RWPE1 (cell line): Measurements from ENCODE around the gene CALHM3.
"Not testable (repeated sequence)": the region's sequence is repeated elsewhere in the genome, so short reads cannot be mapped to it uniquely, and the experiment has no call there.

Experiments
- CTCF ChIA-PET: fragments of 350-600 bp; sonication (Branson Sonifier 250); formaldehyde crosslinking; extraction: SDS; loops from one replicate; lab custom pipeline; 2021; lab: Yijun Ruan, JAX
- POLR2A ChIA-PET: fragments of 400-600 bp; formaldehyde crosslinking; extraction: SDS; loops from one replicate; lab custom pipeline; 2020; ENCODE audit warnings: antibody characterized with exemption; ENCODE audit not compliant: low non-redundant PET; lab: Yijun Ruan, JAX
- DNase-seq: peaks from one replicate; pipeline ENCODE4 v3.0.0; 2012; ENCODE audit warnings: low spot score
- H3K27ac ChIP-seq: fragments of 450-650 bp; 2 replicates; pipeline ENCODE4 v1.5.1; 2017
- TF ChIP-seq, protein P1 (sequence below): fragments of 450-650 bp; conservative IDR thresholded peaks from 2 replicates; pipeline ENCODE4 v1.5.1; 2017; ENCODE audit warnings: low read depth, mild to moderate bottlenecking

CALHM3 gene

GRCh38 chr10:103490986-103491314 lies 11.9 kb upstream of the CALHM3 start:
- no peak overlapping the region for H3K27ac ChIP-seq
- CTCF ChIA-PET, result interaction anchor here (1.0 to 1.1 kb wide), 2 partner anchors 10 to 74 kb away, joined by 4 read pairs; no protein-coding TSS in a partner anchor
- no peak for DNase-seq
- POLR2A ChIA-PET, result interaction anchor here (0.5 kb wide), 1 partner anchor 12 kb away, joined by 3 read pairs; no protein-coding TSS in a partner anchor
- TF ChIP-seq, protein P1, sequence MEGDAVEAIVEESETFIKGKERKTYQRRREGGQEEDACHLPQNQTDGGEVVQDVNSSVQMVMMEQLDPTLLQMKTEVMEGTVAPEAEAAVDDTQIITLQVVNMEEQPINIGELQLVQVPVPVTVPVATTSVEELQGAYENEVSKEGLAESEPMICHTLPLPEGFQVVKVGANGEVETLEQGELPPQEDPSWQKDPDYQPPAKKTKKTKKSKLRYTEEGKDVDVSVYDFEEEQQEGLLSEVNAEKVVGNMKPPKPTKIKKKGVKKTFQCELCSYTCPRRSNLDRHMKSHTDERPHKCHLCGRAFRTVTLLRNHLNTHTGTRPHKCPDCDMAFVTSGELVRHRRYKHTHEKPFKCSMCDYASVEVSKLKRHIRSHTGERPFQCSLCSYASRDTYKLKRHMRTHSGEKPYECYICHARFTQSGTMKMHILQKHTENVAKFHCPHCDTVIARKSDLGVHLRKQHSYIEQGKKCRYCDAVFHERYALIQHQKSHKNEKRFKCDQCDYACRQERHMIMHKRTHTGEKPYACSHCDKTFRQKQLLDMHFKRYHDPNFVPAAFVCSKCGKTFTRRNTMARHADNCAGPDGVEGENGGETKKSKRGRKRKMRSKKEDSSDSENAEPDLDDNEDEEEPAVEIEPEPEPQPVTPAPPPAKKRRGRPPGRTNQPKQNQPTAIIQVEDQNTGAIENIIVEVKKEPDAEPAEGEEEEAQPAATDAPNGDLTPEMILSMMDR, result no peak

- CTCF ChIA-PET, result no interaction called here
Observed at GRCh38 chr10:103487410-103487708, 8.3 kb upstream of the CALHM3 start.

GRCh38 chr10:103486635-103487409 lies 7.8 kb upstream of the CALHM3 start:
- DNase-seq, POLR2A ChIA-PET, H3K27ac ChIP-seq: not testable (repeated sequence)
- CTCF ChIA-PET, result interaction anchor here (1.0 to 2.0 kb wide), 5 partner anchors 10 to 72 kb away, joined by 4 to 15 read pairs (median 6); no protein-coding TSS in a partner anchor

More at GRCh38 chr10:103487410-103487708, 8.3 kb upstream of the CALHM3 start:
- H3K27ac ChIP-seq, result no peak overlapping the region
- POLR2A ChIA-PET, result no interaction called here
- TF ChIP-seq, protein P1, result no peak
- no peak for DNase-seq

GRCh38 chr10:103481974-103482531 lies 3.0 kb upstream of the CALHM3 start:
- H3K27ac ChIP-seq, result no peak overlapping the region
- DNase-seq, result peak; percentile 63
- ChIA-PET CTCF (interaction anchor here (0.7 to 1.2 kb wide), 2 partner anchors 66 to 74 kb away, joined by 3 to 6 read pairs; no protein-coding TSS in a partner anchor), POLR2A (no interaction called here)
- TF ChIP-seq, protein P1, result peak; percentile 55

- CTCF ChIA-PET, result interaction anchor here (0.9 to 1.2 kb wide), 3 partner anchors 9 to 205 kb away, joined by 4 to 6 read pairs (median 4); no protein-coding TSS in a partner anchor
- TF ChIP-seq, protein P1, result no peak
- no peak for DNase-seq
- peak overlapping the region; percentile 0; the same call in 1 of the 2 replicates for H3K27ac ChIP-seq
- POLR2A ChIA-PET, result no interaction called here
Observed at GRCh38 chr10:103480521-103480920, 1.5 kb upstream of the CALHM3 start.

- ChIA-PET CTCF (no interaction called here), POLR2A (no interaction called here)
- no peak for DNase-seq
- TF ChIP-seq, protein P1, result no peak
- H3K27ac ChIP-seq, result peak overlapping the region; percentile 30
Observed at GRCh38 chr10:103478671-103479070, 369 bp downstream of the CALHM3 start.
